SK-N-MC (cell line): ENCODE data around the gene RIIAD1.
"Not testable (repeated sequence)": the region's sequence is repeated elsewhere in the genome, so short reads cannot be mapped to it uniquely, and the experiment has no call there.

ENCODE experiments used
- DNase-seq: peaks from one replicate; pipeline ENCODE4 v3.0.0-alpha.2; 2011; ENCODE audit warnings: low read depth, low spot score
- H3K27ac ChIP-seq: fragments of 200-600 bp; sonication (generic); 2 replicates; pipeline ENCODE4 v1.5.1; 2016; ENCODE audit warnings: mixed run types
- H3K36me3 ChIP-seq: fragments of 200-600 bp; sonication (generic); 2 replicates; pipeline ENCODE4 v1.6.1; 2017; ENCODE audit warnings: antibody characterized with exemption, low read length, mixed read lengths; ENCODE audit not compliant: insufficient read depth
- H3K4me3 ChIP-seq: fragments of 200-600 bp; sonication (generic); 2 replicates; pipeline ENCODE4 v1.5.1; 2016
- H3K9ac ChIP-seq: fragments of 200-600 bp; sonication (generic); 2 replicates; pipeline ENCODE4 v1.8.0; 2017; ENCODE audit warnings: mixed run types, mixed read lengths; ENCODE audit not compliant: insufficient read length
- H3K9me3 ChIP-seq: fragments of 200-600 bp; sonication (generic); 2 replicates; pipeline ENCODE4 v1.6.1; 2017; ENCODE audit warnings: low read depth, mild to moderate bottlenecking, antibody characterized with exemption, low read length, moderate library complexity, mixed read lengths
- EZH2 ChIP-seq: fragments of 200-600 bp; sonication (generic); IDR thresholded peaks from one replicate; pipeline ENCODE4 v1.6.1; 2017; ENCODE audit warnings: antibody characterized with exemption
- FOXP2 ChIP-seq: optimal IDR thresholded peaks from 2 replicates; pipeline ENCODE3; 2011; ENCODE audit warnings: mild to moderate bottlenecking, moderate library complexity; ENCODE audit not compliant: insufficient read depth; ENCODE audit errors: extremely low read length, control extremely low read depth
- POLR2AphosphoS5 ChIP-seq: IDR thresholded peaks from 2 replicates; pipeline ENCODE4 v1.6.1; 2012; ENCODE audit warnings: mild to moderate bottlenecking, low read depth, low read length, borderline replicate concordance

Gene RIIAD1

GRCh38 chr1:151720974-151721787, at the start of gene RIIAD1:
TSS of gene RIIAD1 (plus strand) at chr1:151721522. CDS start at chr1:151721537, 15 bp downstream.
- no peak within 1 kb of the TSS for H3K9ac ChIP-seq
- H3K27ac ChIP-seq, result no peak within 1 kb of the TSS
- no peak for TF ChIP-seq POLR2AphosphoS5
- TF ChIP-seq EZH2, result no peak
- TF ChIP-seq FOXP2, result no peak
- DNase-seq, result no peak
- H3K4me3 ChIP-seq, result peak within 1 kb of the TSS; percentile 55
- no peaks in the 10 kb centered on the region for H3K9me3 ChIP-seq
- H3K36me3 ChIP-seq, result no peaks in the 10 kb centered on the region

GRCh38 chr1:151673407-151673806, 47.9 kb upstream of the RIIAD1 start:
- DNase-seq, result no peak
- no peaks in the 10 kb centered on the region for H3K9me3 ChIP-seq
- no peak overlapping the region for H3K27ac ChIP-seq
- H3K9ac ChIP-seq, result no peak overlapping the region
- no peak overlapping the region for H3K4me3 ChIP-seq
- TF ChIP-seq FOXP2 (no peak), POLR2AphosphoS5 (no peak), EZH2 (no peak)
- peaks cover 32% of the 10 kb centered on the region for H3K36me3 ChIP-seq

- DNase-seq, result no peak
- peaks cover 17% of the 10 kb centered on the region for H3K36me3 ChIP-seq
- no peak overlapping the region for H3K27ac ChIP-seq
- no peaks in the 10 kb centered on the region for H3K9me3 ChIP-seq
- H3K9ac ChIP-seq, result no peak overlapping the region
- no peak overlapping the region for H3K4me3 ChIP-seq
- TF ChIP-seq EZH2 (no peak), POLR2AphosphoS5 (no peak), FOXP2 (no peak)
Observed at GRCh38 chr1:151680391-151680790, 40.9 kb upstream of the RIIAD1 start.

- no peak for DNase-seq
- no peaks in the 10 kb centered on the region for H3K9me3 ChIP-seq
- no peak overlapping the region for H3K27ac ChIP-seq
- no peak overlapping the region for H3K9ac ChIP-seq
- no peak overlapping the region for H3K4me3 ChIP-seq
- peaks cover 18% of the 10 kb centered on the region for H3K36me3 ChIP-seq
- TF ChIP-seq POLR2AphosphoS5, result no peak
- no peak for TF ChIP-seq FOXP2
- TF ChIP-seq EZH2, result no peak
Observed at GRCh38 chr1:151680826-151681225, 40.5 kb upstream of the RIIAD1 start.

GRCh38 chr1:151681923-151682322, 39.4 kb upstream of the RIIAD1 start:
- TF ChIP-seq EZH2 (no peak), FOXP2 (no peak)
- Histone ChIP-seq H3K4me3 (no peak overlapping the region), H3K27ac (no peak overlapping the region), H3K36me3 (peaks cover 26% of the 10 kb centered on the region), H3K9me3 (no peaks in the 10 kb centered on the region), H3K9ac (no peak overlapping the region)
- DNase-seq, result no peak

- H3K36me3 ChIP-seq, result peaks cover 25% of the 10 kb centered on the region
- H3K9ac ChIP-seq, H3K9me3 ChIP-seq, DNase-seq, H3K27ac ChIP-seq, H3K4me3 ChIP-seq: not testable (repeated sequence)
Observed at GRCh38 chr1:151682901-151683300, 38.4 kb upstream of the RIIAD1 start.

GRCh38 chr1:151684128-151684527, 37.2 kb upstream of the RIIAD1 start:
- no peaks in the 10 kb centered on the region for H3K9me3 ChIP-seq
- TF ChIP-seq EZH2, result no peak
- no peak for TF ChIP-seq POLR2AphosphoS5
- no peak for TF ChIP-seq FOXP2

GRCh38 chr1:151686561-151686960, 34.8 kb upstream of the RIIAD1 start:
- H3K9me3 ChIP-seq, result no peaks in the 10 kb centered on the region
- H3K36me3 ChIP-seq, result peaks cover 19% of the 10 kb centered on the region
- H3K27ac ChIP-seq, result no peak overlapping the region
- H3K4me3 ChIP-seq, result no peak overlapping the region
- H3K9ac ChIP-seq, result no peak overlapping the region
- no peak for TF ChIP-seq POLR2AphosphoS5
- TF ChIP-seq EZH2, result no peak
- TF ChIP-seq FOXP2, result no peak
- DNase-seq, result no peak

More at GRCh38 chr1:151684128-151684527, 37.2 kb upstream of the RIIAD1 start:
- DNase-seq, result no peak
- H3K9ac ChIP-seq, result no peak overlapping the region
- H3K27ac ChIP-seq, result no peak overlapping the region
- H3K36me3 ChIP-seq, result peaks cover 20% of the 10 kb centered on the region
- H3K4me3 ChIP-seq, result no peak overlapping the region

GRCh38 chr1:151689494-151689893, 31.8 kb upstream of the RIIAD1 start:
- Histone ChIP-seq H3K4me3 (no peak overlapping the region), H3K27ac (no peak overlapping the region), H3K9ac (no peak overlapping the region), H3K9me3 (no peaks in the 10 kb centered on the region), H3K36me3 (peaks cover 24% of the 10 kb centered on the region)
- TF ChIP-seq EZH2 (no peak), POLR2AphosphoS5 (no peak)
- no peak for DNase-seq
